SK-N-SH (cell line): ENCODE results near the gene WDR33. TPM values are rescaled to one million over a fixed set of nuclear protein-coding genes. Genes with fewer than 3 reads are reported as not detected.

Experiments
- CTCF ChIA-PET: fragments of 300-600, 350-600 bp; formaldehyde crosslinking; extraction: SDS; loops from one replicate; lab custom pipeline; 2021; lab: Yijun Ruan, JAX
- POLR2A ChIA-PET: fragments of 350-600 bp; sonication (Branson Sonifier 250); formaldehyde crosslinking; extraction: SDS; loops from one replicate; lab custom pipeline; 2020; ENCODE audit warnings: antibody characterized with exemption, inconsistent platforms; lab: Yijun Ruan, JAX
- DNase-seq: peaks from one replicate; pipeline ENCODE4 v3.0.0; 2012
- H2AFZ ChIP-seq: fragments of 200-600 bp; sonication (generic); 2 replicates; pipeline ENCODE4 v1.8.1; 2016; ENCODE audit warnings: antibody characterized with exemption, mild to moderate bottlenecking, low read depth
- H3F3A ChIP-seq: fragments of 200-600 bp; sonication (generic); replicated peaks from 2 replicates; pipeline ENCODE3; 2016; ENCODE audit warnings: antibody characterized with exemption, mild to moderate bottlenecking; ENCODE audit not compliant: insufficient read depth
- H3K27ac ChIP-seq, 2 experiments: fragments of 200-500 bp in 1 of 2; fragments of 200-600 bp in 1 of 2; sonication (Bioruptor generic) in 1 of 2; sonication (generic), shearing (Covaris generic) in 1 of 2; 2 replicates each; pipeline versions ENCODE4 v1.5.1 to v1.6.1; 2014 to 2016; ENCODE audit warnings: low read depth in 2 of 2, inconsistent platforms in 1 of 2, low read length in 1 of 2, mild to moderate bottlenecking in 1 of 2, mixed read lengths in 1 of 2
- H3K27me3 ChIP-seq: fragments of 200-600 bp; sonication (generic), shearing (Covaris generic); 2 replicates; pipeline ENCODE4 v1.6.1; 2016; ENCODE audit warnings: mixed run types; ENCODE audit not compliant: insufficient read depth
- H3K36me3 ChIP-seq, 2 experiments: fragments of 200-500 bp in 1 of 2; fragments of 200-600 bp in 1 of 2; sonication (Bioruptor generic) in 1 of 2; sonication (generic) in 1 of 2; replicated peaks in 1 of 2; 2 replicates each; pipeline versions ENCODE3 to v1.5.1; 2014 to 2016; ENCODE audit warnings: low read length in 1 of 2, mild to moderate bottlenecking in 1 of 2; ENCODE audit not compliant: insufficient read depth in 2 of 2, control insufficient read depth in 1 of 2
- H3K4me1 ChIP-seq, 2 experiments: fragments of 200-500 bp in 1 of 2; fragments of 200-600 bp in 1 of 2; sonication (Bioruptor generic) in 1 of 2; sonication (generic), shearing (Covaris generic) in 1 of 2; 2 replicates each; pipeline versions ENCODE4 v1.5.1 to v1.6.1; 2014 to 2016; ENCODE audit warnings: low read depth in 1 of 2, low read length in 1 of 2, mixed run types in 1 of 2; ENCODE audit not compliant: insufficient read depth in 2 of 2, control insufficient read depth in 1 of 2
- H3K4me2 ChIP-seq: fragments of 200-600 bp; sonication (generic), shearing (Covaris generic); 2 replicates; pipeline ENCODE4 v1.6.1; 2017; ENCODE audit warnings: mixed run types
- H3K4me3 ChIP-seq, 2 experiments: fragments of 200-500 bp in 1 of 2; fragments of 200-600 bp in 1 of 2; sonication (Bioruptor generic) in 1 of 2; sonication (generic), shearing (Covaris generic) in 1 of 2; 2 replicates each; pipeline versions ENCODE4 v1.5.1 to v1.8.1; 2014 to 2016; ENCODE audit warnings: low read depth in 2 of 2, inconsistent platforms in 1 of 2, low read length in 1 of 2, mild to moderate bottlenecking in 1 of 2, mixed read lengths in 1 of 2, moderate library complexity in 1 of 2
- H3K79me2 ChIP-seq: fragments of 200-600 bp; sonication (generic); 2 replicates; pipeline ENCODE4 v1.8.1; 2017; ENCODE audit warnings: mild to moderate bottlenecking; ENCODE audit not compliant: insufficient read depth
- H3K9ac ChIP-seq: fragments of 200-600 bp; sonication (generic); 2 replicates; pipeline ENCODE4 v1.6.1; 2017; ENCODE audit warnings: mixed run types
- H3K9me2 ChIP-seq: fragments of 200-600 bp; sonication (generic); 2 replicates; pipeline ENCODE4 v1.6.1; 2017; ENCODE audit warnings: mixed run types
- H3K9me3 ChIP-seq: fragments of 200-600 bp; sonication (generic); 2 replicates; pipeline ENCODE4 v1.6.1; 2017; ENCODE audit warnings: mixed run types, mild to moderate bottlenecking, moderate library complexity
- H4K20me1 ChIP-seq: fragments of 200-600 bp; sonication (generic); 2 replicates; pipeline ENCODE4 v1.6.1; 2017; ENCODE audit warnings: mild to moderate bottlenecking, mixed run types; ENCODE audit not compliant: insufficient read depth
- EP300 ChIP-seq, 2 experiments: IDR thresholded peaks; 2 replicates each; pipeline versions ENCODE4 v1.4.0 to v1.6.1; 2012; ENCODE audit warnings: borderline replicate concordance in 1 of 2, low read depth in 1 of 2, low read length in 1 of 2
- FOXM1 ChIP-seq: IDR thresholded peaks from 2 replicates; pipeline ENCODE4 v1.4.0; 2012; ENCODE audit warnings: low read depth, mild to moderate bottlenecking
- MEF2A ChIP-seq: IDR thresholded peaks from 2 replicates; pipeline ENCODE4 v1.4.0; 2012; ENCODE audit warnings: low read depth, borderline replicate concordance
- TAF1 ChIP-seq: IDR thresholded peaks from 2 replicates; pipeline ENCODE4 v1.6.1; 2012; ENCODE audit warnings: low read depth, mild to moderate bottlenecking, low read length, moderate library complexity, borderline replicate concordance
- WGBS: methylation state at CpG from one replicate; pipeline ENCODE4 v1.1.6; 2017; ENCODE audit warnings: low lambda C conversion rate; 5-methylcytosine and 5-hydroxymethylcytosine counted together
- polyA plus RNA-seq, 3 experiments: library from polyadenylated mRNA; depleted of rRNA; stranded (reverse); fragments of >200 nt; gene quantifications; 2 replicates each; pipeline ENCODE4 v1.2.3, GENCODE V29; 2012
- small RNA-seq, 7 experiments: library from RNA; depleted of rRNA; stranded (forward); fragments of <200 nt; gene quantifications; one replicate each; pipeline ENCODE3, GENCODE V24; 2012
- TF ChIP-seq, protein P1 (sequence below): fragments of 200-600 bp; sonication (generic); IDR thresholded peaks from 2 replicates; pipeline ENCODE4 v1.6.1; 2017; ENCODE audit warnings: antibody characterized with exemption, mild to moderate bottlenecking, moderate library complexity

Gene WDR33
- polyA plus RNA-seq, 1 of the 3 experiments (the other 2 are of a cell fraction), result 12.4 TPM

DNA sequence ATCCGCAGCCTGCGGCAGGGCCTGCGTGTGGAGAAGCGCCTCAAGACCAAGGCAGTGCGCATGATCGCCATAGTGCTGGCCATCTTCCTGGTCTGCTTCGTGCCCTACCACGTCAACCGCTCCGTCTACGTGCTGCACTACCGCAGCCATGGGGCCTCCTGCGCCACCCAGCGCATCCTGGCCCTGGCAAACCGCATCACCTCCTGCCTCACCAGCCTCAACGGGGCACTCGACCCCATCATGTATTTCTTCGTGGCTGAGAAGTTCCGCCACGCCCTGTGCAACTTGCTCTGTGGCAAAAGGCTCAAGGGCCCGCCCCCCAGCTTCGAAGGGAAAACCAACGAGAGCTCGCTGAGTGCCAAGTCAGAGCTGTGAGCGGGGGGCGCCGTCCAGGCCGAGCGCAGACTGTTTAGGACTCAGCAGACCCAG lies 159.6 kb downstream of the WDR33 start:
- H3K4me1 ChIP-seq, result peaks cover 0 to 60% of the 10 kb centered on the region in 2 experiments; a peak in 1 of 4 replicates
- POLR2A ChIA-PET, result no interaction called here

More for the DNA sequence above, 159.6 kb downstream of the WDR33 start:
- CTCF ChIA-PET, result interaction anchor here (0.7 to 3.2 kb wide), 5 partner anchors 12 to 159 kb away, joined by 3 to 21 read pairs (median 3); no protein-coding TSS in a partner anchor
- Histone ChIP-seq H3F3A (no peaks in the 10 kb centered on the region), H3K9me3 (no peaks in the 10 kb centered on the region)
- WGBS, result 85% methylated on average over 23 of the region's 29 CpGs
- TF ChIP-seq TAF1 (no peak), EP300 (IDR thresholded peaks at IDR 0.05; ENCODE audit: borderline replicate concordance in 1 of 2, low read depth in 1 of 2, low read length in 1 of 2) (no peak), FOXM1 (no peak), MEF2A (no peak)
- TF ChIP-seq, protein P1, sequence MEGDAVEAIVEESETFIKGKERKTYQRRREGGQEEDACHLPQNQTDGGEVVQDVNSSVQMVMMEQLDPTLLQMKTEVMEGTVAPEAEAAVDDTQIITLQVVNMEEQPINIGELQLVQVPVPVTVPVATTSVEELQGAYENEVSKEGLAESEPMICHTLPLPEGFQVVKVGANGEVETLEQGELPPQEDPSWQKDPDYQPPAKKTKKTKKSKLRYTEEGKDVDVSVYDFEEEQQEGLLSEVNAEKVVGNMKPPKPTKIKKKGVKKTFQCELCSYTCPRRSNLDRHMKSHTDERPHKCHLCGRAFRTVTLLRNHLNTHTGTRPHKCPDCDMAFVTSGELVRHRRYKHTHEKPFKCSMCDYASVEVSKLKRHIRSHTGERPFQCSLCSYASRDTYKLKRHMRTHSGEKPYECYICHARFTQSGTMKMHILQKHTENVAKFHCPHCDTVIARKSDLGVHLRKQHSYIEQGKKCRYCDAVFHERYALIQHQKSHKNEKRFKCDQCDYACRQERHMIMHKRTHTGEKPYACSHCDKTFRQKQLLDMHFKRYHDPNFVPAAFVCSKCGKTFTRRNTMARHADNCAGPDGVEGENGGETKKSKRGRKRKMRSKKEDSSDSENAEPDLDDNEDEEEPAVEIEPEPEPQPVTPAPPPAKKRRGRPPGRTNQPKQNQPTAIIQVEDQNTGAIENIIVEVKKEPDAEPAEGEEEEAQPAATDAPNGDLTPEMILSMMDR, result no peak
- TF ChIP-seq, all 33 proteins: peak for 0
- no peaks in the 10 kb centered on the region for H3K27me3 ChIP-seq
- no peaks in the 10 kb centered on the region for H3K79me2 ChIP-seq
- H4K20me1 ChIP-seq, result no peaks in the 10 kb centered on the region
- peak overlapping the region in 1 of 2 experiments; percentile 94; a peak in 2 of 4 replicates for H3K27ac ChIP-seq
- H3K9me2 ChIP-seq, result no peaks in the 10 kb centered on the region
- H2AFZ ChIP-seq, result no peak overlapping the region
- H3K36me3 ChIP-seq, result no peaks in the 10 kb centered on the region
- no peak overlapping the region for H3K9ac ChIP-seq
- DNase-seq, result no peak
- H3K4me2 ChIP-seq, result no peak overlapping the region
- no peak overlapping the region for H3K4me3 ChIP-seq

Small RNA genes lying within 50 kb of the gene (small RNA-seq; reads per million reads assigned to genes)
- gene RF00017 (0 reads per million in 7 experiments), gene RF00019 (0 reads per million in 7 experiments), gene RNU6-395P (0 reads per million in 7 experiments), gene RNY4P7 (0.29 to 24.4 (median 18.1) reads per million in 7 experiments)

Other genes with a start within 250 kb of the WDR33 start
- gene GPR17, start 165.0 kb downstream of the WDR33 start, polyA plus RNA-seq (2012; rRNA removed), result 0.03 TPM in 1 of 2 replicates, not detected in the other
- gene LIMS2, start 135.6 kb downstream of the WDR33 start, polyA plus RNA-seq (2012; rRNA removed), result 2.2 and 2.7 TPM in 2 replicates
- gene SFT2D3, start 109.7 kb downstream of the WDR33 start, polyA plus RNA-seq (2012; rRNA removed), result 3.2 and 3.9 TPM in 2 replicates
- gene POLR2D, start 47.0 kb upstream of the WDR33 start, polyA plus RNA-seq (2012; rRNA removed), result 11.0 and 11.5 TPM in 2 replicates
- 11.0 and 12.6 TPM in 2 replicates for gene AMMECR1L, start 74.8 kb upstream of the WDR33 start, polyA plus RNA-seq (2012; rRNA removed)
- 16.6 and 19.0 TPM in 2 replicates for gene SAP130, start 216.9 kb upstream of the WDR33 start, polyA plus RNA-seq (2012; rRNA removed)